HEK293 (cell line): ENCODE measurements around the gene ZNF768.

ENCODE experiments used
- ATF2 ChIP-seq: fragments of 450-650 bp; formaldehyde crosslinking; IDR thresholded peaks from 2 replicates; pipeline ENCODE4 v1.5.1; 2016; ENCODE audit warnings: missing biosample characterization, missing genetic modification characterization, low read depth
- BCL11A ChIP-seq: fragments of 450-650 bp; formaldehyde crosslinking; IDR thresholded peaks from 2 replicates; pipeline ENCODE4 v1.5.1; 2016; ENCODE audit warnings: low read depth, missing biosample characterization, missing genetic modification characterization
- BCL11B ChIP-seq: fragments of 450-650 bp; formaldehyde crosslinking; IDR thresholded peaks from 2 replicates; pipeline ENCODE4 v1.5.1; 2016; ENCODE audit warnings: low read depth, missing biosample characterization, missing genetic modification characterization
- EGR2 ChIP-seq: fragments of 450-650 bp; formaldehyde crosslinking; IDR thresholded peaks from 2 replicates; pipeline ENCODE4 v1.5.1; 2016; ENCODE audit warnings: low read depth, missing biosample characterization, missing genetic modification characterization
- ZNF133 ChIP-seq: fragments of 450-650 bp; formaldehyde crosslinking; IDR thresholded peaks from 2 replicates; pipeline ENCODE4 v1.5.1; 2016; ENCODE audit warnings: missing biosample characterization, missing genetic modification characterization
- ZNF140 ChIP-seq: fragments of 450-650 bp; formaldehyde crosslinking; IDR thresholded peaks from 2 replicates; pipeline ENCODE4 v1.5.1; 2016; ENCODE audit warnings: missing biosample characterization, missing genetic modification characterization
- ZNF16 ChIP-seq: fragments of 450-650 bp; formaldehyde crosslinking; IDR thresholded peaks from 2 replicates; pipeline ENCODE4 v1.5.1; 2016; ENCODE audit warnings: low read depth, missing biosample characterization, missing genetic modification characterization
- ZNF174 ChIP-seq: fragments of 450-650 bp; formaldehyde crosslinking; IDR thresholded peaks from 2 replicates; pipeline ENCODE4 v1.5.0; 2017; ENCODE audit warnings: missing biosample characterization, mild to moderate bottlenecking, missing genetic modification characterization
- ZNF19 ChIP-seq: fragments of 450-650 bp; formaldehyde crosslinking; IDR thresholded peaks from 2 replicates; pipeline ENCODE4; 2016; ENCODE audit warnings: missing biosample characterization, missing genetic modification characterization, low read depth
- ZNF274 ChIP-seq, 2 experiments: fragments of 200-500 bp in 1 of 2; fragments of 450-650 bp in 1 of 2; sonication (Bioruptor generic) in 1 of 2; formaldehyde crosslinking in 1 of 2; IDR thresholded peaks; 2 replicates each; pipeline versions ENCODE4 v1.5.1 to v1.6.1; 2014 to 2016; ENCODE audit warnings: borderline replicate concordance in 1 of 2, inconsistent platforms in 1 of 2, low read length in 1 of 2, missing biosample characterization in 1 of 2, missing genetic modification characterization in 1 of 2
- ZNF335 ChIP-seq: fragments of 450-650 bp; formaldehyde crosslinking; conservative IDR thresholded peaks from 2 replicates; pipeline ENCODE4 v1.5.1; 2016; ENCODE audit warnings: missing biosample characterization, missing genetic modification characterization
- ZNF513 ChIP-seq: fragments of 450-650 bp; IDR thresholded peaks from 2 replicates; pipeline ENCODE4 v1.5.1; 2018; ENCODE audit warnings: missing biosample characterization, missing genetic modification characterization
- ZNF529 ChIP-seq: fragments of 450-650 bp; formaldehyde crosslinking; IDR thresholded peaks from 2 replicates; pipeline ENCODE4 v1.5.1; 2017; ENCODE audit warnings: missing genetic modification characterization, missing biosample characterization; ENCODE audit not compliant: insufficient replicate concordance
- ZNF585B ChIP-seq: fragments of 450-650 bp; formaldehyde crosslinking; IDR thresholded peaks from 2 replicates; pipeline ENCODE4 v1.5.1; 2016; ENCODE audit warnings: missing biosample characterization, missing genetic modification characterization
- ZNF596 ChIP-seq: fragments of 450-650 bp; IDR thresholded peaks from 2 replicates; pipeline ENCODE4 v1.5.0; 2018; ENCODE audit warnings: missing biosample characterization, mild to moderate bottlenecking, missing genetic modification characterization, moderate library complexity
- ZNF785 ChIP-seq: fragments of 450-650 bp; formaldehyde crosslinking; IDR thresholded peaks from 2 replicates; pipeline ENCODE4 v1.5.1; 2016; ENCODE audit warnings: missing biosample characterization, missing genetic modification characterization
- ZSCAN30 ChIP-seq: fragments of 450-650 bp; IDR thresholded peaks from 2 replicates; pipeline ENCODE4 v1.5.1; 2018; ENCODE audit warnings: missing biosample characterization, mild to moderate bottlenecking, missing genetic modification characterization, moderate library complexity
- TF ChIP-seq, protein P1 (sequence below): fragments of 450-650 bp; formaldehyde crosslinking; IDR thresholded peaks from 2 replicates; pipeline ENCODE4 v1.5.1; 2017; ENCODE audit warnings: missing biosample characterization, missing genetic modification characterization
- TF ChIP-seq, protein P2 (sequence below): fragments of 450-650 bp; formaldehyde crosslinking; IDR thresholded peaks from 2 replicates; pipeline ENCODE4 v1.5.1; 2017; ENCODE audit warnings: missing biosample characterization, missing genetic modification characterization
- TF ChIP-seq, protein P3 (sequence below): fragments of 450-650 bp; formaldehyde crosslinking; IDR thresholded peaks from 2 replicates; pipeline ENCODE4 v1.5.1; 2016; ENCODE audit warnings: missing biosample characterization, missing genetic modification characterization
- TF ChIP-seq, protein P4 (sequence below): fragments of 450-650 bp; formaldehyde crosslinking; IDR thresholded peaks from 2 replicates; pipeline ENCODE4 v1.5.1; 2016; ENCODE audit warnings: missing biosample characterization, missing genetic modification characterization
- TF ChIP-seq, protein P5 (sequence below): fragments of 450-650 bp; formaldehyde crosslinking; optimal IDR thresholded peaks from 2 replicates; pipeline ENCODE3; 2016; ENCODE audit warnings: missing biosample characterization, mild to moderate bottlenecking, missing genetic modification characterization

Gene ZNF768

DNA sequence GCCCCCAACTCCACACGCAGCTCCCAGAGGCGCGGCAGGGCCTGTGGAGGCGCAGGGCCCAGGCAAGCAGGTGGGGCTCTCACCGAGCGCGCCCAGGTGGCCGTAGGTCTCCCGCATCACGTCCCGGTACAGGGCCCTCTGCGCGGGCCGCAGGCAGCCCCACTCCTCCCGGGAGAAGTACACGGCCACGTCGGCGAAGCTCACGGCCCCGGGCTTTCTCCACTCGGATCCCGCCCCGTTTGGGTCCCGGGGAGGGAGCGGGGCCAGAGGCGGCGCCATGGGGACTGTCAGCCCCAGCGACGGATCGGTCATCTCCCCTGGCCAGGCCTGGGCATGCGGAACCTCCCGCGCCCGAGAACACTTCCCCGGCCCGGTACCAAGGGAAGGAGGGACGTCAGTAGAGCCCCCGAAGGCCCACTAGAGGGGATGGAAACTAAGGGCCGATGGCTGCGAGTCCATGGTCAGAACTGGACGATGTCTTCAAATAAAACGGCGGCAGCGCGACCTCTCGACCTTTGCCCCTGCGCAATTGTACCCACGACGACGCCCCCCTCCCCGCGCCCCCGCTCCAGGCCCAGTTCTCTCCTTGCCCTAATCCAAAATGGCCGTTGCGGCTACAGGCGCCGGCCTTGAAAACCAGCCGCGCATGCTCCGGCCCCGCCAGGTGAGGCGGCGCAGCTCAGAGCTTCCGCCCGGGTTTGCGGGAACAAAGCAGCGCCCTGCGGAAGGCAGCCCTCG, 8.2 kb upstream of the ZNF768 start, which contains the start of gene ZNF747 (continued):
- TF ChIP-seq, protein P1, sequence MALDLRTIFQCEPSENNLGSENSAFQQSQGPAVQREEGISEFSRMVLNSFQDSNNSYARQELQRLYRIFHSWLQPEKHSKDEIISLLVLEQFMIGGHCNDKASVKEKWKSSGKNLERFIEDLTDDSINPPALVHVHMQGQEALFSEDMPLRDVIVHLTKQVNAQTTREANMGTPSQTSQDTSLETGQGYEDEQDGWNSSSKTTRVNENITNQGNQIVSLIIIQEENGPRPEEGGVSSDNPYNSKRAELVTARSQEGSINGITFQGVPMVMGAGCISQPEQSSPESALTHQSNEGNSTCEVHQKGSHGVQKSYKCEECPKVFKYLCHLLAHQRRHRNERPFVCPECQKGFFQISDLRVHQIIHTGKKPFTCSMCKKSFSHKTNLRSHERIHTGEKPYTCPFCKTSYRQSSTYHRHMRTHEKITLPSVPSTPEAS (tag by site-specific recombination), result peak; percentile 28; the same call in 1 of the 2 replicates
- TF ChIP-seq, protein P2, sequence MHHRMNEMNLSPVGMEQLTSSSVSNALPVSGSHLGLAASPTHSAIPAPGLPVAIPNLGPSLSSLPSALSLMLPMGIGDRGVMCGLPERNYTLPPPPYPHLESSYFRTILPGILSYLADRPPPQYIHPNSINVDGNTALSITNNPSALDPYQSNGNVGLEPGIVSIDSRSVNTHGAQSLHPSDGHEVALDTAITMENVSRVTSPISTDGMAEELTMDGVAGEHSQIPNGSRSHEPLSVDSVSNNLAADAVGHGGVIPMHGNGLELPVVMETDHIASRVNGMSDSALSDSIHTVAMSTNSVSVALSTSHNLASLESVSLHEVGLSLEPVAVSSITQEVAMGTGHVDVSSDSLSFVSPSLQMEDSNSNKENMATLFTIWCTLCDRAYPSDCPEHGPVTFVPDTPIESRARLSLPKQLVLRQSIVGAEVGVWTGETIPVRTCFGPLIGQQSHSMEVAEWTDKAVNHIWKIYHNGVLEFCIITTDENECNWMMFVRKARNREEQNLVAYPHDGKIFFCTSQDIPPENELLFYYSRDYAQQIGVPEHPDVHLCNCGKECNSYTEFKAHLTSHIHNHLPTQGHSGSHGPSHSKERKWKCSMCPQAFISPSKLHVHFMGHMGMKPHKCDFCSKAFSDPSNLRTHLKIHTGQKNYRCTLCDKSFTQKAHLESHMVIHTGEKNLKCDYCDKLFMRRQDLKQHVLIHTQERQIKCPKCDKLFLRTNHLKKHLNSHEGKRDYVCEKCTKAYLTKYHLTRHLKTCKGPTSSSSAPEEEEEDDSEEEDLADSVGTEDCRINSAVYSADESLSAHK (tag by site-specific recombination), result peak; percentile 64; the same call in 1 of the 2 replicates
- TF ChIP-seq BCL11A (tag by site-specific recombination), result peak; percentile 71
- no peak for TF ChIP-seq ZNF529 (tag by site-specific recombination)
- peak; percentile 98 for TF ChIP-seq ZNF335 (tag by site-specific recombination)
- TF ChIP-seq, protein P3, sequence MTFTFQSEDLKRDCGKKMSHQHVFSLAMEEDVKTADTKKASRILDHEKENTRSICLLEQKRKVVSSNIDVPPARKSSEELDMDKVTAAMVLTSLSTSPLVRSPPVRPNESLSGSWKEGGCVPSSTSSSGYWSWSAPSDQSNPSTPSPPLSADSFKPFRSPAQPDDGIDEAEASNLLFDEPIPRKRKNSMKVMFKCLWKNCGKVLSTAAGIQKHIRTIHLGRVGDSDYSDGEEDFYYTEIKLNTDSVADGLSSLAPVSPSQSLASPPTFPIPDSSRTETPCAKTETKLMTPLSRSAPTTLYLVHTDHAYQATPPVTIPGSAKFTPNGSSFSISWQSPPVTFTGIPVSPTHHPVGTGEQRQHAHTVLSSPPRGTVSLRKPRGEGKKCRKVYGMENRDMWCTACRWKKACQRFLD, result no peak
- no peak for TF ChIP-seq ZNF596 (tag by site-specific recombination)
- TF ChIP-seq ZNF19 (tag by site-specific recombination), result no peak
- no peak for TF ChIP-seq ATF2
- TF ChIP-seq, protein P4, sequence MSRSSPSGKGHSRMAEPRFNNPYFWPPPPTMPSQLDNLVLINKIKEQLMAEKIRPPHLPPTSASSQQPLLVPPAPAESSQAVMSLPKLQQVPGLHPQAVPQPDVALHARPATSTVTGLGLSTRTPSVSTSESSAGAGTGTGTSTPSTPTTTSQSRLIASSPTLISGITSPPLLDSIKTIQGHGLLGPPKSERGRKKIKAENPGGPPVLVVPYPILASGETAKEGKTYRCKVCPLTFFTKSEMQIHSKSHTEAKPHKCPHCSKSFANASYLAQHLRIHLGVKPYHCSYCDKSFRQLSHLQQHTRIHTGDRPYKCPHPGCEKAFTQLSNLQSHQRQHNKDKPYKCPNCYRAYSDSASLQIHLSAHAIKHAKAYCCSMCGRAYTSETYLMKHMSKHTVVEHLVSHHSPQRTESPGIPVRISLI (tag by site-specific recombination), result no peak
- TF ChIP-seq ZNF513 (tag by site-specific recombination), result no peak
- peak; percentile 82 for TF ChIP-seq EGR2 (tag by site-specific recombination)
- no peak for TF ChIP-seq ZNF585B
- TF ChIP-seq ZNF140, result no peak
- TF ChIP-seq, protein P5, sequence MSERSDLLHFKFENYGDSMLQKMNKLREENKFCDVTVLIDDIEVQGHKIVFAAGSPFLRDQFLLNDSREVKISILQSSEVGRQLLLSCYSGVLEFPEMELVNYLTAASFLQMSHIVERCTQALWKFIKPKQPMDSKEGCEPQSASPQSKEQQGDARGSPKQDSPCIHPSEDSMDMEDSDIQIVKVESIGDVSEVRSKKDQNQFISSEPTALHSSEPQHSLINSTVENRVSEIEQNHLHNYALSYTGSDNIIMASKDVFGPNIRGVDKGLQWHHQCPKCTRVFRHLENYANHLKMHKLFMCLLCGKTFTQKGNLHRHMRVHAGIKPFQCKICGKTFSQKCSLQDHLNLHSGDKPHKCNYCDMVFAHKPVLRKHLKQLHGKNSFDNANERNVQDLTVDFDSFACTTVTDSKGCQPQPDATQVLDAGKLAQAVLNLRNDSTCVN (tag by site-specific recombination), result peak; percentile 93
- TF ChIP-seq ZNF16 (tag by site-specific recombination), result no peak
- peak; percentile 84; the same call in 1 of the 2 replicates for TF ChIP-seq BCL11B (tag by site-specific recombination)
- TF ChIP-seq ZNF174 (tag by site-specific recombination), result no peak
- no peak for TF ChIP-seq ZNF274 (IDR thresholded peaks at IDR 0.05; ENCODE audit: low read length)
- no peak for TF ChIP-seq ZNF274 (tag by site-specific recombination; IDR thresholded peaks at IDR 0.05; ENCODE audit: borderline replicate concordance)
- peak; percentile 34; the same call in 1 of the 2 replicates for TF ChIP-seq ZNF133 (tag by site-specific recombination)
- TF ChIP-seq ZSCAN30 (tag by site-specific recombination), result peak; percentile 43; the same call in 1 of the 2 replicates
- TF ChIP-seq ZNF785 (tag by site-specific recombination), result no peak
- TF ChIP-seq, all 188 proteins: peak for 74
